Fibroblast of mammary gland (primary cell): ENCODE data around the gene DNAH6.

Source experiments
- DNase-seq: peaks from one replicate; pipeline ENCODE4 v3.0.0-alpha.2; 2010; ENCODE audit warnings: low read depth
- H3K4me3 ChIP-seq: 2 replicates; pipeline ENCODE4 v1.5.1; 2011; ENCODE audit warnings: low read depth, mild to moderate bottlenecking, low read length, moderate library complexity; ENCODE audit not compliant: control insufficient read depth
- CTCF ChIP-seq: conservative IDR thresholded peaks from 2 replicates; pipeline ENCODE4 v1.5.1; 2011; ENCODE audit warnings: low read depth, low read length, inconsistent platforms; ENCODE audit not compliant: control insufficient read depth, insufficient read depth

Gene DNAH6

GRCh38 chr2:84701880-84702279 is 185.6 kb downstream of the DNAH6 start:
- H3K4me3 ChIP-seq: no peak overlapping the region
- no peak for TF ChIP-seq CTCF
- peak; percentile 93 for DNase-seq

- TF ChIP-seq CTCF: no peak
- DNase-seq: peak; percentile 8
- no peak overlapping the region for H3K4me3 ChIP-seq
Observed at GRCh38 chr2:84702941-84703340, 186.6 kb downstream of the DNAH6 start.

GRCh38 chr2:84703831-84704230 is 187.5 kb downstream of the DNAH6 start:
- no peak overlapping the region for H3K4me3 ChIP-seq
- TF ChIP-seq CTCF: no peak
- no peak for DNase-seq

GRCh38 chr2:84704505-84705244 is 188.4 kb downstream of the DNAH6 start:
- TF ChIP-seq CTCF: no peak
- H3K4me3 ChIP-seq: no peak overlapping the region
- peak; percentile 55 for DNase-seq

GRCh38 chr2:84705858-84706257 is 189.6 kb downstream of the DNAH6 start:
- H3K4me3 ChIP-seq: no peak overlapping the region
- DNase-seq: no peak
- no peak for TF ChIP-seq CTCF

GRCh38 chr2:84708442-84708841 is 192.1 kb downstream of the DNAH6 start:
- DNase-seq: no peak
- no peak for TF ChIP-seq CTCF
- no peak overlapping the region for H3K4me3 ChIP-seq
